HG03432 (cell line): ENCODE data around the gene UGT1A8.
"Not testable (repeated sequence)": the region's sequence is repeated elsewhere in the genome, so short reads cannot be mapped to it uniquely, and the experiment has no call there.

Experiments
- ATAC-seq: cut with Tn5 transposase; IDR thresholded peaks from one replicate; pipeline ENCODE4 v1.9.1; 2021; ENCODE audit warnings: mild to moderate bottlenecking, moderate library complexity; ENCODE audit not compliant: unreplicated experiment

UGT1A8 gene

GRCh38 chr2:233617476-233617875 is at the start of gene UGT1A8:
Gene UGT1A8, plus strand, starts transcription at chr2:233617633. Its CDS starts 75 bp downstream, at chr2:233617708.
- not testable (repeated sequence) for ATAC-seq

- ATAC-seq = no peak
These were observed 46.4 kb upstream of the UGT1A8 start for GRCh38 chr2:233571001-233571400.

- no peak for ATAC-seq
These were observed 46.0 kb upstream of the UGT1A8 start for GRCh38 chr2:233571462-233571861.

- no peak for ATAC-seq
These were observed 45.0 kb upstream of the UGT1A8 start for GRCh38 chr2:233572468-233572867.

- not testable (repeated sequence) for ATAC-seq
These were observed 40.1 kb upstream of the UGT1A8 start for GRCh38 chr2:233577341-233577740.

- ATAC-seq = not testable (repeated sequence)
These were observed 34.0 kb upstream of the UGT1A8 start for GRCh38 chr2:233583217-233583965.

- no peak for ATAC-seq
These were observed 33.2 kb upstream of the UGT1A8 start for GRCh38 chr2:233584210-233584609.

- no peak for ATAC-seq
These were observed 29.0 kb upstream of the UGT1A8 start for GRCh38 chr2:233588400-233588799.

- ATAC-seq = peak; percentile 14
These were observed 24.7 kb upstream of the UGT1A8 start for GRCh38 chr2:233592706-233593105.

- peak; percentile 75 for ATAC-seq
These were observed 24.2 kb upstream of the UGT1A8 start for GRCh38 chr2:233593201-233593600.

- no peak for ATAC-seq
These were observed 19.9 kb upstream of the UGT1A8 start for GRCh38 chr2:233597522-233597921.

- no peak for ATAC-seq
These were observed 18.5 kb upstream of the UGT1A8 start for GRCh38 chr2:233598952-233599351.

- no peak for ATAC-seq
These were observed 17.0 kb upstream of the UGT1A8 start for GRCh38 chr2:233600386-233600785.

- ATAC-seq = no peak
These were observed 15.4 kb upstream of the UGT1A8 start for GRCh38 chr2:233602076-233602475.

- ATAC-seq = no peak
These were observed 13.9 kb upstream of the UGT1A8 start for GRCh38 chr2:233603520-233603919.

GRCh38 chr2:233604826-233605225 is 12.6 kb upstream of the UGT1A8 start:
- ATAC-seq = no peak

- no peak for ATAC-seq
These were observed 11.8 kb upstream of the UGT1A8 start for GRCh38 chr2:233605680-233606079.

- ATAC-seq = no peak
These were observed 6.1 kb upstream of the UGT1A8 start for GRCh38 chr2:233611284-233611683.

- ATAC-seq = no peak
These were observed 2.8 kb downstream of the UGT1A8 start for GRCh38 chr2:233620204-233620603.

GRCh38 chr2:233621863-233622262 is 4.4 kb downstream of the UGT1A8 start:
- not testable (repeated sequence) for ATAC-seq

GRCh38 chr2:233627331-233628025 is 10.0 kb downstream of the UGT1A8 start:
- ATAC-seq = no peak

- not testable (repeated sequence) for ATAC-seq
These were observed 18.9 kb downstream of the UGT1A8 start, which contains the start of gene UGT1A10 for GRCh38 chr2:233636306-233636705. Gene UGT1A10, plus strand, starts transcription at chr2:233636448. Its CDS starts 75 bp downstream, at chr2:233636523.
